Calu3 (cell line): ENCODE measurements around the gene ZNF804B. TPM values are rescaled to one million over a fixed set of nuclear protein-coding genes. Genes with fewer than 3 reads are reported as not detected.

Source experiments
- BruUV-seq: library from RNA; stranded (reverse); fragments of 400-500 nt; replicated peaks from 2 replicates; lab custom pipeline; 2021; lab: Mats Ljungman, UMichigan
- CTCF ChIA-PET: fragments of 300-600 bp; sonication (Branson Sonifier 250); formaldehyde crosslinking; loops from one replicate; lab custom pipeline; 2022; ENCODE audit warnings: antibody characterized with exemption; lab: Charles Lee
- DNase-seq: peaks from one replicate; pipeline ENCODE4 v3.0.0; 2022
- H3K27ac Mint-ChIP-seq: one replicate; pipeline ENCODE4 v1.8.0; 2022; ENCODE audit warnings: mixed read lengths; ENCODE audit not compliant: unreplicated experiment
- H3K27me3 Mint-ChIP-seq: one replicate; pipeline ENCODE4 v1.8.0; 2022; ENCODE audit warnings: mixed read lengths; ENCODE audit not compliant: unreplicated experiment
- H3K36me3 Mint-ChIP-seq: one replicate; pipeline ENCODE4 v1.8.0; 2022; ENCODE audit warnings: mild to moderate bottlenecking, moderate library complexity, mixed read lengths; ENCODE audit not compliant: insufficient read depth, unreplicated experiment
- H3K4me1 Mint-ChIP-seq: one replicate; pipeline ENCODE4 v1.8.0; 2022; ENCODE audit warnings: mild to moderate bottlenecking, low read depth, mixed read lengths; ENCODE audit not compliant: unreplicated experiment
- H3K4me3 Mint-ChIP-seq: one replicate; pipeline ENCODE4 v1.8.0; 2022; ENCODE audit warnings: mild to moderate bottlenecking, low read depth, moderate library complexity, mixed read lengths; ENCODE audit not compliant: unreplicated experiment
- H3K9me3 Mint-ChIP-seq: one replicate; pipeline ENCODE4 v1.8.0; 2022; ENCODE audit warnings: low read depth, mixed read lengths; ENCODE audit not compliant: unreplicated experiment
- CTCF ChIP-seq: fragments of 200-600 bp; IDR thresholded peaks from one replicate; pipeline ENCODE4 v1.8.0; 2022; ENCODE audit warnings: antibody characterized with exemption; ENCODE audit not compliant: unreplicated experiment
- intact Hi-C: fragments of 100-400 bp; cut with micrococcal nuclease; formaldehyde crosslinking; loops from one replicate; pipeline ENCODE4 v1.10.0; 2022; ENCODE audit not compliant: unreplicated experiment
- total RNA-seq: library from RNA; stranded (reverse); gene quantifications from 2 replicates; pipeline ENCODE4 v1.2.3, GENCODE V29; 2022

The ZNF804B gene
- total RNA-seq, 1 experiment from 2014 or later, result not detected

GRCh38 chr7:89336121-89336520 is 576.6 kb downstream of the ZNF804B start:
- H3K36me3 Mint-ChIP-seq, result no peaks in the 10 kb centered on the region
- no peaks in the 10 kb centered on the region for H3K9me3 Mint-ChIP-seq
- H3K4me1 Mint-ChIP-seq, result no peaks in the 10 kb centered on the region
- no TSS peak for BruUV-seq
- no peak overlapping the region for H3K4me3 Mint-ChIP-seq
- DNase-seq, result no peak
- H3K27me3 Mint-ChIP-seq, result no peaks in the 10 kb centered on the region
- no peak for TF ChIP-seq CTCF
- intact Hi-C loops, result no loop called here
- no peak overlapping the region for H3K27ac Mint-ChIP-seq
- CTCF ChIA-PET, result no interaction called here

DNA sequence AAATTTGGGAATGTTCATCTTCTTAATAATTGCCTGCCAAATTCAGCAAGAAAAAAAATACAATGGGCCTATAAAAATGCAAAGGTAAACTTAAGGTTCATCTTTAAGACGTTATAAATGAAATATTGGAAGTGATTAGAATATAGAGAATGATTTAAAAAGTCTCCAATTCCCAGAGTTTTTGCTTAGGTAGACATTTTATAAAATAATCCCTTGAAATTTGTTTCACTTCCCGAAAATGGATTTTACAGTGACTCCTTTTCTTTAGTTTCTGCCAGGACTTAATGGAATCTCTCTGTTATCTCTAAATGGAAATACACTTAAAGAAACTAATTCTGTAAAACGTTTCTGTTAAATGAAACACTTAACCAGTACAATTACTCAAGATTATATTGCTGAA is 580.2 kb downstream of the ZNF804B start:
- intact Hi-C loops, result no loop called here
- Mint-ChIP-seq H3K27me3 (no peaks in the 10 kb centered on the region), H3K36me3 (no peaks in the 10 kb centered on the region), H3K9me3 (no peaks in the 10 kb centered on the region), H3K4me1 (no peaks in the 10 kb centered on the region), H3K4me3 (no peak overlapping the region), H3K27ac (no peak overlapping the region)
- CTCF ChIA-PET, result no interaction called here
- TF ChIP-seq CTCF, result no peak
- no TSS peak for BruUV-seq
- DNase-seq, result no peak

GRCh38 chr7:89357121-89357520 is 597.6 kb downstream of the ZNF804B start:
- Mint-ChIP-seq H3K27ac (no peak overlapping the region), H3K36me3 (no peaks in the 10 kb centered on the region), H3K9me3 (no peaks in the 10 kb centered on the region), H3K4me3 (no peak overlapping the region), H3K4me1 (peaks cover 8% of the 10 kb centered on the region), H3K27me3 (no peaks in the 10 kb centered on the region)
- CTCF ChIA-PET, result no interaction called here
- no TSS peak for BruUV-seq
- TF ChIP-seq CTCF, result no peak
- no peak for DNase-seq
- intact Hi-C loops, result no loop called here

DNA sequence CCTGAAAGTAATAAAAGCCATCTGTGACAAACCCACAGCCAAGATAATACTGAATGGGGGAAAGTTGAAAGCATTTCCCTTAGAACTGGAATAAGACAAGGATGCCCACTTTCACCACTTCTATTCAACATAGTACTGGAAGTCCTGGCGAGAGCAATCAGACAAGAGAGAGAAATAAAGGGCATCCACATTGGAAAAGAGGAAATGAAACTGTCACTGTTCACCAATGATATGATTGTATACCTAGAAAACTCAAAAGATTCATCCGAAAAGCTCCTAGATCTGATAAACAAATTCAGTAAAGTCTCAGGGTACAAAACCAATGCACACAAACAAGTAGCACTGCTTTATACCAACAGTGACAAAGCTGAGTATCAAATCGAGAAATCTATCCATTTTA is 617.7 kb downstream of the ZNF804B start:
- H3K27me3 Mint-ChIP-seq, result no peaks in the 10 kb centered on the region
- H3K4me3 Mint-ChIP-seq, result no peak overlapping the region
- no peak overlapping the region for H3K27ac Mint-ChIP-seq
- no peak for DNase-seq
- no peak for TF ChIP-seq CTCF
- no peaks in the 10 kb centered on the region for H3K4me1 Mint-ChIP-seq
- intact Hi-C loops, result no loop called here
- CTCF ChIA-PET, result no interaction called here
- H3K9me3 Mint-ChIP-seq, result no peaks in the 10 kb centered on the region
- H3K36me3 Mint-ChIP-seq, result no peaks in the 10 kb centered on the region
- no TSS peak for BruUV-seq
